GM10266 (cell line): ENCODE data around the gene C16orf95.

ENCODE experiments used
- DNase-seq: peaks from one replicate; pipeline ENCODE4 v3.0.0; 2012; ENCODE audit errors: extremely low spot score
- TF ChIP-seq, protein P1 (sequence below): IDR thresholded peaks from 2 replicates; pipeline ENCODE4 v1.5.1; 2012; ENCODE audit warnings: mild to moderate bottlenecking, low read depth; ENCODE audit not compliant: control insufficient read depth, insufficient read depth; ENCODE audit errors: missing control alignments

The C16orf95 gene

DNA sequence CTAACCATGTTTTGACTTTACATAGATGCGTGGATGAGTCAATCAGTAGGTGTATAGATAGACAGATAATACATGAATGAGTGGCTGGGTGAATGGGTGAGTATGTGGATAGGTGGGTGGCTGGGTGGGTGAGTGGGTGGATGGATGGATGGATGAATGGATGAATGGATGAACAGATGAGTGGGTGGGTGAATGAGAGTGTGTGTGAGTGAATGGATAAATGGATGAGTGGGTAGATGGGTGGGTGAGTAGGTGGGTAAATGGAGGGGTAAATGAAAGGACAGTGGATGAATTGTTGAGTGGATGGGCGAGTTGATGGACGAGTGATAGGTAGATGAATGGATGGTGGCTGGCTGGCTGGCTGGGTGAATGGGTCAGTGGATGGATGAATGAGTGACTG is 23.2 kb downstream of the C16orf95 start:
- TF ChIP-seq, protein P1, sequence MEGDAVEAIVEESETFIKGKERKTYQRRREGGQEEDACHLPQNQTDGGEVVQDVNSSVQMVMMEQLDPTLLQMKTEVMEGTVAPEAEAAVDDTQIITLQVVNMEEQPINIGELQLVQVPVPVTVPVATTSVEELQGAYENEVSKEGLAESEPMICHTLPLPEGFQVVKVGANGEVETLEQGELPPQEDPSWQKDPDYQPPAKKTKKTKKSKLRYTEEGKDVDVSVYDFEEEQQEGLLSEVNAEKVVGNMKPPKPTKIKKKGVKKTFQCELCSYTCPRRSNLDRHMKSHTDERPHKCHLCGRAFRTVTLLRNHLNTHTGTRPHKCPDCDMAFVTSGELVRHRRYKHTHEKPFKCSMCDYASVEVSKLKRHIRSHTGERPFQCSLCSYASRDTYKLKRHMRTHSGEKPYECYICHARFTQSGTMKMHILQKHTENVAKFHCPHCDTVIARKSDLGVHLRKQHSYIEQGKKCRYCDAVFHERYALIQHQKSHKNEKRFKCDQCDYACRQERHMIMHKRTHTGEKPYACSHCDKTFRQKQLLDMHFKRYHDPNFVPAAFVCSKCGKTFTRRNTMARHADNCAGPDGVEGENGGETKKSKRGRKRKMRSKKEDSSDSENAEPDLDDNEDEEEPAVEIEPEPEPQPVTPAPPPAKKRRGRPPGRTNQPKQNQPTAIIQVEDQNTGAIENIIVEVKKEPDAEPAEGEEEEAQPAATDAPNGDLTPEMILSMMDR = no peak
- DNase-seq = no peak

DNA sequence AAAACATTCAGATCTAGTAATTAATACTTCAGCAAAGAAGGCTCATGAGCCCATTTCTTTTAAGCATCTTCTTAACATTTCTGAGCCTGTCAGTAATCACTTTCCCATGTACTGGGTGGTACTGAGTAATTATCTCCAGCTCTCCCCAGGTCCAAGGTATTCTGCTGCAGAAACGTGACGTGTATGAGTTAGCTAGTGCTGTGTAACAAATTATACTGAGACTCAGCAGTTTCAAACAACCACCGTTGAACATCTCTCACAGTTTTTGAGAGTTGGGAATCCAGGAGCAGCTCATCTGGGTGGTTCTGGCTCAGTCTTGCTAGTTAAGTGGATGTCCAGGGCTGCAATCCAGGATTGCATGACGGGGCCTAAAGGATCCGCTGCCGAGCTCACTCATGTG is 25.2 kb downstream of the C16orf95 start:
- TF ChIP-seq, protein P1 = no peak
- DNase-seq = no peak

DNA sequence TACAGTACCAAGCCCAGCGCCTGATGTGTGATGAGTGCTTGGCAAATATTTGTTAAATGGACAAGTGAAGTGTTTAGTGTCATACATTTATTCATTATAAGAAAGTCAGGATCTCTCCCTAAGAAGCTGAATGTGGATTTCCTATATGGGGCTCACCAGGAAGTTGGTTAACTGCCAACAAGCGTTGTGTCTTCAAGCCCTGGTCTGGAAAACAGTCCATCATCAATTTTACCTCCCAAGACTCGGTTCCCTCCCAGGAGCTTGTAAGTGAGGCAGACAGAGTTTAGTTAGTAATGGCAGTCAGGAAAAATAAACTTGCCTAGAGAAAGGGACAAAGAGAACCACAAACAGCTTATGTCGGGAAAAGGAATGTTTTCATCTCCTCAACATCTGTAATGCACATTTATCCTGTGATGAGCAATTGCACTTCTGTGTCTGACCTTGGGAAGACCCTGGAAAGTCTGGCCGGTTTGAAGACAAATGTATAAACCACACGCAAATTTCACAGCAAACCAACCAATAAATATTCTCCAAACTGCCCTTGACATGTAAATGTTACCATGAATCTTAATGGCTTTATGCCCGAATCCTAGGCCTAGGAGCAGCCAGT is 28.3 kb downstream of the C16orf95 start:
- DNase-seq = no peak
- TF ChIP-seq, protein P1 = no peak

DNA sequence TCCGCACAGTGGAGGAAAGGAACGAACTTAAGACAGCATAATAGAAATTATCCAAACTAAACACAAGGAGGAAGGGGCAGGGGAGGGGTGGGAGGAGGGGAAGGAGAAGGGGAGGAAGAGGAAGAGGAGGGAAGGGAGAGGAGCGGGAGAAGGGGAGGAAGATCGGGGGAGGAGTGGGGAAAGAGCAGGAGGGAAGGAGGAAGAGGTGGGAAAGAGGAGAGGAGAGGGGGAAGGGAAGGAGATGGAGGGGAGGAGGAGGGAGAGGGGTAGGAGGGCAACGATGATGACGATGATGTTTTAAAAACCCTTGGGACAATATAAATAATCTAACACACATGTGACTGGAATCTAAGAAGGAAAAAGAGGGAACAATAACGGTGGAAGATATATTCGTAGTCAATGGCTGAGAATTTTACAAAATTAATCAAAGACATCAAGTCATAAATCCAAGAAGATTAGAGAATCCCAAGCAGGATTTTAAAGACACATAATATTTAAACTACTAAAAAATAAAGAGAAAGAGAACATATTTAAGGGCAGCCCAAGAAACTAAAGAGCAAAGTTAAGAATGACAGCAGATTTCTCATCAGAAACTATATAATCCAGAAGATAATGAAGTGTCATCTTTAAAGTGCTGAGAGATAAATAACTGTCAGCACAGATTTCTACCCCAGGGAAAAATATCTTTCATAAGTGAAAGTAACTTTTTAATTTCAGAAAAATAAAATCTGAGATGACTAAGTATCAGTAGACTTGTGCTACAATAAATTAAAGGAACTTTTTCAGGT is 30.2 kb downstream of the C16orf95 start:
- DNase-seq = no peak
- TF ChIP-seq, protein P1 = no peak

DNA sequence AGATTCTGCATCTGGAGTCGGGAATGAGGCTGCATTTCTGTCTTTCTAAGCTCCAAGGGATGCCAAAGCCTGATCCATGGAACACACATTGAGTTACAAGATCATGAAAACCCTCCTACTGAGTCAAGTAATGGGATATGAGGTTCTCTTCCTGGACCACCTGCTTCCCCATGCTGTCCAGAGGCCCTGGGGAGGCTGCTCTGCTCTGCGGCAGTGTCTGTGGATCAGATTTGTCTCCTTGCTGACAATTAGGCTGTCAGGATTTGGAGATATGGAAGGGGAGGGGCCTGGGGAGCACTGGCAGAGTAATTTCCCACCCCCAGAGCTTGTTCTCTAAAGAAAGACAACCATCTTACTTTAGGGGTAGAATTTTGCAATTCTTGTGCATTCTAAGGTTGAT is 33.0 kb downstream of the C16orf95 start:
- no peak for DNase-seq
- TF ChIP-seq, protein P1 = no peak

DNA sequence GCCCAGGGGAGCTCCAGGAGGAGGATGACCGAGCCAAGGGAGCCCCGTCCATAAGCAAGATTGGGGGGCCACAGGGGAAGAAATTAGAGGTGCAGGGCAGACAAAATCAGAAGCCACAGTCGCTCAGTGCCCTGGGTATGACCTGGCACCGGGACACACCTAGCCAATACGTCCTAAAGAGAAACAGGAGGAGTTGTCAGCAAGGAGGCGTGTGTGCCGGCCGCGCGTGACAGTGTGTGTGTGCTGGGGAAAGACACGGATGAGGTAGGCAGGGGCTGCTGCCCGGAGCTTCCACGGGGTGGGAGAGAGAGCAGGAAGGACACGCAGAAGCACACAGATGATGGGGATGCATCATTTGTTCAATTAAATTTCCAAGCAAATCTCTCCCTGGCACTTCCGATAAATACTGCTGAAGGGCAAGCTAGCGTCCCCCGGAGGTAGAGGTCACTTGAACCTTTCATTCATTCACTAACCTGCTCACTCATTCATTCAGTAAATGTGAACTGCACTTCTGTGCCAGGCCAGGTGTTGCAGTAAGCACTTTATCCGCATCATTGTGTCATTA is 38.0 kb downstream of the C16orf95 start:
- TF ChIP-seq, protein P1 = no peak
- no peak for DNase-seq
